ENCODE data around the gene CBR4. TPM values are rescaled to one million over a fixed set of nuclear protein-coding genes. Genes with fewer than 3 reads are reported as not detected.

CBR4 gene
- total RNA-seq, 1 donor from 2014 or later, result 13.6 TPM

DNA sequence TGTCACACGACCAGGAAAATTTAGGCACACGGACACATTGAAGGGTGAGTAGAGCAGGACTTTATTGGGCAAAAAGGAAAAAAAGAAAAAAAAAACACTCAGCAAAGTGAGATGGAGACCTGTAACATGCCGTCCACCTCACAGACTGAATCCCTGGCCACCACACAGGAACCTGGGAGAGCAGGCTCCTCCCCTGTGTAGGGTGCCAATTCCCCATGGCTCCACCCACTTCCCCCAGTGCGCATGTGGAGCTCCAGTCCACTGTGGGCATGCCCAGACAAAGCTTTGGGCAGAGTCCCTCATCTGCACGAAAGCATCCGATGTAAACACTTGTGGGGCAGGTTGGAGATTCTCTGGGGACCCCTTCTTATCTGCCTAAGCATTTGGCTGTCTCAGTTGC, 23.6 kb upstream of the CBR4 start:
- intact Hi-C loops (cut with micrococcal nuclease), result no loop called here

DNA sequence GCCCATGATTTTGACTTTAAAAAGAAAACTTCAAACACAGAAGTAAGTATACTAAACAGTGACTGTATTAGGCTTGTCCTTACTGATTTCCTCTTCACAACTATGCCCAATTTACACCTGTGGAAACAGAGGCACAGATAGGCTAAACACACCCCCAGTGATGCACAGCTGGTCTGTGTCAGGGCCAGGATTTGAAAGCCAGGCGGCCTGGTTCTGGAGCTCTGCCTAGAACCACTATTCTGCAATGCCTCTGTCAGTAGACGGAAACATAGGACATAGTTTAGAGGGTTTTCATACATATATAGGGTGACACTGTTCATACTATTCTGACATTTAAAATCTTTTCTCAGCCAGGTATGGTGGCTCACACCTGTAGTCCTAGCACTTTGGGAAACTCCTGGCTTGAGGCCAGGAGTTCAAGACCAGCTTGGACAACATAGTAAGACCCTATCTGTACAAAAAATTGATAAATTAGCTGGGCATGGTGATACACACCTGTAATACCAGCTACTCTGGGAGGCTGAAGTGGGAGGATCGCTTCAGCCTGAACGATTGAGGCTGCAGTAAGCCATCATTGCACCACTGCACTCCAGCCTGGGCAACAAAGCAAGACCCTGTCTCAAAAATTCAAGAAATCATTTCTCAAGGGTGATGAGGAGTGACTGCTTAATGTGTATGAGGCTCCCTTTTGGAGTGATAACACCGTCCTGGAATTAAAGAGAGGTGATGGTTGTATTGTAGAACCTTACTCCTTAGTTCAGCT, 23.0 kb upstream of the CBR4 start:
- intact Hi-C loops (cut with micrococcal nuclease), result no loop called here

DNA sequence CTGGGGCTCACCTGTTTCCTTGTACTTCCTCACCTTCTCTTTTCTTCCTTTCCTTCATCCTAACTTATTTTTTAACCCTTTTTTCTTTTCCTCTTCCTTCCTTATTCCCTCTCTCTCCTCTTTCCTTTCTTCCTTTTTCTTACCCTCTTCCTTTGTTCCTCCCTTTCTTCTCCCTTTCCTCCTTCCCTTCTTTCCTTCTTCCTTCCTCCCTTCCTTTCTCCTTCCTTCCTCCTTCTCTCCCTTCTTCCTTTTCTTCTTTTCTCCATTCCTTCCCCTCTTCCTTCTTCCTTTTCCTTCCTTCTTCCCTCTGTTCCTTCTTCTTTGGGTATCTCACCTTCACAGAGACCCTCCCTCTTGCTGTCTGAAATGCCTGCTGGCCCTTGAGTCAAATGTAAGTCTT, 22.1 kb upstream of the CBR4 start:
- intact Hi-C loops (cut with micrococcal nuclease), result no loop called here

DNA sequence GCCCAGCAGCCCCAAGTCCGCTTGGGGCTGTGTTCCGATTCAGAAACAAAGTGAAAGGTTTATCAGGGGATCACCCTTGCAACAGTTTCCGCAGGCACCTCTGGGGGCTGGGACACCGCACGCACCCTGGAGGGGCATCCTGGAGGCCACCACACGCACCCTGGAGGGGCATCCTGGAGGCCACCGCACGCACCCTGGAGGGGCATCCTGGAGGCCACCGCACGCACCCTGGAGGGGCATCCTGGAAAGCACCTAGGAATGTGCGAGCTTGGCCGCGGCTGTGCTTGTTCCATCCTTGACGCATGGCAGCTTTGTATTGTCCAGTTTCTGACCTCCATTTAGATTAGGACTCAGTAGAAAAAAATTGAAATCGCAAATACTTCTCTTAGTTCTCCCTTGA, 21.3 kb upstream of the CBR4 start:
- intact Hi-C loops (cut with micrococcal nuclease), result no loop called here

DNA sequence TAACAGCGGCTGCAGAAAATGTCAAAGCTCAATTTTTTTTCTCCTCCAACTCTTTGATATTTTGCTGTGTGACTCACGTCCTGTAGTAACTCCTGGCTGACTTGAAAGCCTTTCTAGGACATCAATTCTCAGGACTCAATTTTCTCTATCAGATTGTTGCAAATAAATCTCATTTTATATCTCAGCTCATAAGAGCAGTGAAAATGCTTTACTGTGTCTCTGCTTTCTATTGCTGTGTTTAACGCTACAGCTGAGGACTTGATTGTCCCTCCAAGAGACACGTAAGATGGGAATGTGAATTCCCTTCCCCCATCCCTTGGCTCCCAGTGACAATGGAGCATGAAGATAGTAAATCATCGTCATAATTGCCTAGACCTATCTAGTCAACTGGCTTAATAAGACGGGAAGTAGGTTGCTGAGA, 20.5 kb upstream of the CBR4 start:
- intact Hi-C loops (cut with micrococcal nuclease), result no loop called here

DNA sequence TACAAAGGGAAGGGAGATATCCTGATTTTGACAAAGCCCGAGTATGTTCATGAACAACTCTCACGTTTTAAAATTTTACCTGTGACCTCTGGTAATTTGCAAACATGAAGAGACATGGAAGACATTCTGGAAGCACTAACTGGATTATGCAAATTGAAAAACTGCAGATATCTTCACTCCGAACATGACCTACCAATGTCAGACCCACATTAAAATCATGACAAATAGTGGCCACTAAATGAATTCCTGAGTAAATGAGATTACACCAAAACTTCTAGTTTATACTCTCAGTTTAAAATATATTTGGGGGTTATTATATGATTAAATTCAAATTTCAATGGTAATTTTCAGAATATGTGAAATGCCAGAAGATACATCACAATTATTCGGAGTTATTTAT, 19.9 kb upstream of the CBR4 start:
- intact Hi-C loops (cut with micrococcal nuclease), result no loop called here

DNA sequence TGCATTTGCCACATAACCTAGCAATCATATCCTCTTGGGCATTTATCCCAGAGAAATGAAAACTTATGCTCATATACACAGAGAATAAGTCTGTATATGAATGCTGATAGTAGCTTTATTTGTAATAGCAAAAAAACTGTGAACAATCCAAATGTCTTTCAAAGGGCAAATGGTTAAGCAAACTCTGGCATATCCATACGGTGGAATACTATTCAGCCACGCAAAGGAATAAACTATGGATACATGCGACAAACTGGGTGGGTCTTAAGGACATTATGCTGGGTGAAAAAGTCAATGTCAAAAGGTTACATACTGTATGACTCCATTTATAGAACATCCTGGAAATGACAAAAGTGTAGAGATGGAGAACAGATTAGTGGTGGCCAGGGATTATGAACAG, 17.6 kb upstream of the CBR4 start:
- intact Hi-C loops (cut with micrococcal nuclease), result no loop called here

DNA sequence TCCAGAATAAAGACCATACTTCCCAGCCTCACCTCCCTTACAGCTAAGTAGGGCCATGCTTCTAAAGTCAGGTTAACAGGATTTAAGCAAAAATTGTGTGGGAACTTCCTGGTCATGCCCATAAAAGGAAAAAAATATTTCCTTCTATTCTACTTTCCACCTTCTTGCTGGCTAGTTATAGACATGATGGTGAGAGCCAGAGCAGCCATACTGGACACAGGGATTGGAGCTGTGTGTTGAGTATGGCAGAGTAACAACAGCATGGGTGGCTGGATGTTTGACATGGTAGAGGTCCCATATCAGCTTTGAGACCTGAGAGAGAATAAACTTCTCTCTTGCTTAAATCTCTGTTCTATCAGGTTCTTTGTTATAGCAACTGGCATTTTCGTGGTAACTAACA, 15.1 kb upstream of the CBR4 start:
- intact Hi-C loops (cut with micrococcal nuclease), result no loop called here

DNA sequence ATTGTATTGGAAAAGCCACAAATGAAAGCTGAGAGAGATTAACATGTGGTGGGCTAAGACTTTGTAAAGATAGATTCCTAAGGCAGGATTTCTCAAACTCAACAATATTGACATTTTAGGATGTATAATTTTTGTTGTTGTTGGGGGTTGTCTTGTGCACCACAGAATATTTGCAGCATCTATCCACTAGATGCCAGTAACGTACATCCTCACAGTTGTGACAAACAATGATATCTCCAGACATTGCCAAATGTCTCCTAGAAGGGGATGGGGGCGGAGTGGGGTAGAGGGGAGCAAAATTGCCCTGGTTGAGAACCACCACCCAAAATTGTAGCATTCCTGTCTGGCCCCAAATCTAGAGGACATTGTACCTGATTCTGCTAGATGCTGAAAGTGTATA, 14.7 kb upstream of the CBR4 start:
- intact Hi-C loops (cut with micrococcal nuclease), result loop anchor here (1.0 to 5.0 kb wide), 2 partner anchors 462 to 538 kb away; no protein-coding TSS in a partner anchor

DNA sequence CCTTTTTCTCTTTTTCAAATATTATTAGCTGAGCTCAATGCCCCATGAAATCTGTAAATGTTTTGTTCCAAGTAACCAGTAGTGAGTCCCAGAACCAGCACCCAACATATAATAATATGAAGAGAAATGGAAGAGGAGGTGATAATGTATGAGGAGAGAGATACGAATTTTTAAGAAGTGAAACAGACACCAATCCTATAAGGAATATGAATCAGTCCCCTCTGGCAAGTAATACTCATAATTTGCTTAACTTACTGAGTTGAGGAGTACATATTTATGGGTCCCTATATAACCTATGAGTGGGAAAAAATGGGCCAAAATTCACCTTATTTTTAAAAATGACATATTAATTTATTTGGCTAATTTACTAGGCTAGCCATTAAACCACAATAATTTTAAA, 8.4 kb upstream of the CBR4 start:
- intact Hi-C loops (cut with micrococcal nuclease), result no loop called here

DNA sequence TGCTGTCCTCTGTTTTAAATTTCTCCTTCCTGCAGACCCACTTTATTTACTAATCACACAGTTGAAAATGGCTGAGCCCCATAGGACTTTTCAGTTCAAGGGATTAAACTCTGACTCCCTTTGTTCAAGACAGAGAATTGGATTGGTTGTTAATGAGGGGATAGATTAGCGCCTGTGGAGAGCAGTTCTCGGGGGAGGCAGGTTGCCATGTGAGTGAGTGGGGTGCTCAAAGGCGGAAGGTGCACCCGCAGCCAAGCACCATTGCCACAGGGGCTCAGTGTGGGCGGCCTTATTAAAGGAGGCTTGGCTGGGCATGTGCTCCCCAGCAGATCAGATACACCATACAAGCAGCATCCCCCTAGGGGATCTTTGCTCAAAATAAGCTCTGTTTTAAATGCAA, 7.9 kb upstream of the CBR4 start:
- intact Hi-C loops (cut with micrococcal nuclease), result no loop called here

DNA sequence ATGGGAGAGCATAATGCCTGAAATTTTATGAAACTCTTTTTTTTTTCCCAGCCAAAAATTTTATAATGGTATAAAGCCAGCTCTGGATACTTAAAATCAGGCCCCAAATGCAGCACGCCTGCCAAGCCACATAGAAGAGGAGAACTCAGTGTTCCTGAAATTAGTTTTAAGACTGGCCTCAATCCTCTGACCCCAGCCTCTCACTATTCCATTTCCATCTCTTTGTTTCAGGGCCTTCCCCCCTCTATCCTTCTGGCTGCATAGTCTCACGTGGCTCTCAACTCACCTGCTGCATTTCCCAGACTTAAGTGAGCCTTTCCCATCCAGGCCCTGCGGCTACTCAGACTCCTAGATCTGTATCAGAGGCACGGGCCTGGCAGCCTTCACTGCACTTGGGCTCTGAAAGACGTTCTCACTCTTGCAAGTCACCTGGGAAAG, 5.2 kb upstream of the CBR4 start:
- intact Hi-C loops (cut with micrococcal nuclease), result no loop called here

DNA sequence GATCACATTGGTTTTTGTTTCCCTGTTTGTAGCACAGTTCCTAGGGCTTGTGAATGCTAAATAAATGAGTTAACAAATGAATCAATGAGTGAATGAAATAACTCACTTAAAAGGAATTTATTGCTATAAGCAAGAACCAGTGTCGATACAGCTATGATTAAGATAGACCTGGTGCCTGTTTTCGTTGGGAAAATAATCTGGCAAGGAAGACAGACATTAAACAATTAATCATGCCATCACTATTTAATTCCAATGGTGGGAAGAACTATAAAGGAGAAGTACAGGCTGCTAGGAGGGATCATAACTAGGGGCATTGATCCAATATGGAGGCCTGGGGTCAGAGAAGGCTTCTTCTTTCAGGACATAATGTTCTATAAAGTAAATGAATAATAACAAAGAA, 4.5 kb upstream of the CBR4 start:
- intact Hi-C loops (cut with micrococcal nuclease), result loop anchor here (5.0 kb wide), 1 partner anchor 473 kb away; no protein-coding TSS in a partner anchor

DNA sequence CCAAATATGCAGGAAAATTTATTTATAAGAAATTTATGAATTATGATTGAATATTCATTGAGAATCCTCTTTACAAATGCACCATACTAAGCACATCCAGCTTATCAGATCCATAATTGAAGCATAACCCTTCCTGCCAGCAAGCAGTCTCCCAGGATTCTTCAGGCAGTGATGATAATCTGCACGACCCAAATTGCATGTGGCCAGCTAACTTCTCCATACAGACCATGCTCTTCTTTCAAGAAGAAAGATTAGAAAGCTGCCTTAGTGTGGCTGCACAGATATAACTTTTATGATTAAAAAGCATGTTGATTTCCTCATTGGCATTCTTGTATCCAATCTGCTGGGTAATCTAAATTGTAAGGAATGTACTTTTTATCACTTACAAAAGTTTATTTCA, 3.3 kb upstream of the CBR4 start:
- intact Hi-C loops (cut with micrococcal nuclease), result loop anchor here (5.0 kb wide), 1 partner anchor 474 kb away; no protein-coding TSS in a partner anchor

DNA sequence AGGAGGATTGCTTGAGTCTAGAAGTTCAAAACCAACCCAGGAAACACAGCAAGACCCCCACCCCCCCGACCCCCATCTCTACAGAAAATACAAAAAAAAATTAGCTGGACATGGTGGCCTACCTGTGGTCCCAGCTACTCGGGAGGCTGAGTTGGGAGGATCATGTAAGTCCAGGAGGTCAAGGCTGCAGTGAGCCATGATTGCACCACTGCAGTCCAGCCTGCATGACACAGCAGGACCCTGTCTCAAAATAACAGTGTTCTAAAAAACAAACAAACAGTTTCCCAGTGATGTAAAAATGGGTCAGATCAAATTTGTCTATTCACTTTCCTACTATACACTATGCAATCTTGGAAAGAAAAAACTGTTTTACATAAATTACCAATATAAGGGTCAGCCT, 2.0 kb upstream of the CBR4 start:
- intact Hi-C loops (cut with micrococcal nuclease), result loop anchor here (5.0 kb wide), 1 partner anchor 475 kb away; no protein-coding TSS in a partner anchor

DNA sequence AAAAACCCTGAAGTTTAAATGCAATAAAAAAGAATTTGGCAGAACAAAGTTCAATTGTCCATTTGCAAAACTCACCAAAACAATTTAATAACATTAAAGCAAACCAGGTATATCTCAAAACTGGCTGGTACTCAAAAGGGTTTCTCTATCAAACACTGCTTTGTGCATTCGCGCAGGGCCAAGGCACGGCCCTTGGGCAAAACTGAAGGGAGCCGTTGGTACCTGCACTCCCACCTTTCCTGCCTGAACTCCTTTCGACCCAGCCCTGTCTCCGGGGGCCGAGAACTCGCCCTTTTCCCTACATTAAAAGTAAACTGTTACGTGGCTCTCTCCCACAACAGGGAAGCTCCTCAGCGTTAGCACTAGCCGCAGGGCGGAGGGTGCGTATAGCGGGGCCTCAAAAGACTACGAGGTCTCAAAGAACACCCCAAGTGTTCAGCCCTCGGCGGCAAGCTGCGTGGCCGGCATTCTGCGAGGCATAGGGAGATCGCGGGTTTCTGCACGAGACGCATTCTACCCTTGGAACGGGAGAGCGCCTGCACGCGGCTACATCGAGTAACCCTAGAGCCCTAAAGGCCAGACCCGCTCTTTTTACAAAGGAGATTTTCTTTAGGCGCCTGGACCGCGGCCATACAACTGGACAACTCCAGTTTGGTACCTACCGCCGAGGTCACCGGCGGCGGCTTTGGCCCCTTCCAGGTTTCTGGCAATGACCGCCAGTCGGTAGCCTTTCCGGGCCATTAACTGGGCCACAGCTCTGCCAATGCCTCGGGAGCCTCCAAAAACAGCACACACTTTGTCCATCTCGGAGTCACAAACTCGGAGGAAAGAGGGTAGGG, 550 bp downstream of the CBR4 start:
- intact Hi-C loops (cut with micrococcal nuclease), result loop anchor here (1.0 to 5.0 kb wide), 11 partner anchors 177 to 1017 kb away; partner anchors contain the start of genes CLCN3, DDX60, DDX60L and HPF1

DNA sequence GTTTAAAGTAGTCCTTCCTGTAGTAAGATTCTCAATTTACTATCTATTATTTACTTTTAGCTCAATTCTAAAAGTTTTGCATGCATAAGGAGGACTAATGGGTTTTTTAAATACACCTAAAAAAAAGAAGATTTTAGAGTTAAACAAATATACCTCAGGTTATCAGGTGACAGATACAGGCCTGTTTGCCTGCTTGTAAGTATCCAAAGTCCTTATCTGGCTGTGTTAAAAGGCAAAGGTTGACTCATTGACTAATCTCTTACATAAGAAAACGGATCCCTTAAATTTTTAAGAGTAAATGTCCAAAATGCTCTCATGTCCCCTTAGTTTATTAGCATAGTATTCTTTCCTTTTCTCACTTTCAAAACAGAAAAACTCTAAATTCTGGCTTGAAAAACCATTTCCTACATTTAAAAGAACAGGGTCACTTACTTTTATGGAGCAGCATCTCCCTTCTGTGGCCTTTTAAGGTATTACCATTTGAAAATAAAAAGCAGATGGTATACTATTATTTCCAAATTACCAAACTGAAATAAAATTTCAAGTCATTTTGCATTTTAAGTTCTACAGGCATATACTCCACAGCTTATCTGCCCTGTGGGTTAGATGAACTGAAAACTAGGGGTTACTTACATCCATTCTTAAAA, 4.5 kb downstream of the CBR4 start:
- intact Hi-C loops (cut with micrococcal nuclease), result loop anchor here (1.0 to 5.0 kb wide), 3 partner anchors 82 to 493 kb away; partner anchors contain the start of gene SH3RF1

DNA sequence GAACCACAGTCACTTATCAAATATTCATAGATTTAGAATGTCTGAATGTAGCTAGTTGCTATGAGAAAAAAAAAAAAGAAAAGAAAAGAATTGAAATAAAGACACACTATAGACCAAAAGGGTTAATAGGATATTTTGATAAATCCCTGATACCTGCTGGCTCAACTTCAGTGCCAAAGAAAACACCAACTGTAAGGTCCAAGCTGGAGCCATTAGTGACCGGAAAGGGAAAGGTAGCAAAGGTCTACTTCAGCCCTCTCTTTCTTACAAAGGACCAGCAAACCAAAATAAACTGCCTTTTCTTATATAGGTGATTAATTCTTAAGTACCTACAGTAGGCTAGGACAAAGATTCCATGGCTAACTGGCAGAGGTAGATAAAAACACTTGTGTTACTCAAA, 9.7 kb downstream of the CBR4 start:
- intact Hi-C loops (cut with micrococcal nuclease), result no loop called here

DNA sequence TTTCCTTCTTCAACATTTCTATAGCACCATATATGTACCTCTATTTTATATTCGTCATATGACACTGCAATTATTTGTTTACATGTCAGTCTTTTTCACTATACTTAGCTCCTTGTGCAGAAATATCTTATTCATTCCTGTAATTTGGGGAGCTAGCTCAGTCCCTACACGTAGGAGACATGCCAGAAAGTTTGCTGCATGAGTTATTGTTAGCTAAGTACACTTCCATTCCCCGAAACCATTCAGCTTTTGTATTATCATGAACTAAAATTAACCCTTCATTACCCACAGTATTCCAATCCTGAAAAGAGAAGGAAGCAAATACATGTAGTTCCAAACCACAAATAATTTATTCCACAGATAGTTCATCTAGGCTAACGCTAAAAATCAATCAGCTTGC, 10.2 kb downstream of the CBR4 start:
- intact Hi-C loops (cut with micrococcal nuclease), result no loop called here

DNA sequence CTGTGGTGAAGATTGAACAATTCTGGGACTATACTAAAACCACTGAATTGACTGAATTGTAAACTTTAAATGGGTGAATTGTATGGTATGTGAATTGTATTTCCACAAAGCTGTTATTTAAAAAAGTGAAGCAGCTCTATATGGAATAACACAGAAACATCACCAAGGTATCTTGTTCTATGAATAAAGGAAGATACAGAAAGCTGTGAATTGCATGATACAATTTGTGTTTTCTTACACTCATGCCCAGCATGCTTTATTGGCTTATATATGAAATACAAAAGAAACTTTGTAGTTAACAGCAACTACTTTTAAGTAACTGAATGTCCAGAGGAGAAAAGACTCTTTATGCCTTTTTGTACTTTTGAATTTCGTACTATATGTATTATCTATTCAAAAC, 11.5 kb downstream of the CBR4 start:
- intact Hi-C loops (cut with micrococcal nuclease), result no loop called here

DNA sequence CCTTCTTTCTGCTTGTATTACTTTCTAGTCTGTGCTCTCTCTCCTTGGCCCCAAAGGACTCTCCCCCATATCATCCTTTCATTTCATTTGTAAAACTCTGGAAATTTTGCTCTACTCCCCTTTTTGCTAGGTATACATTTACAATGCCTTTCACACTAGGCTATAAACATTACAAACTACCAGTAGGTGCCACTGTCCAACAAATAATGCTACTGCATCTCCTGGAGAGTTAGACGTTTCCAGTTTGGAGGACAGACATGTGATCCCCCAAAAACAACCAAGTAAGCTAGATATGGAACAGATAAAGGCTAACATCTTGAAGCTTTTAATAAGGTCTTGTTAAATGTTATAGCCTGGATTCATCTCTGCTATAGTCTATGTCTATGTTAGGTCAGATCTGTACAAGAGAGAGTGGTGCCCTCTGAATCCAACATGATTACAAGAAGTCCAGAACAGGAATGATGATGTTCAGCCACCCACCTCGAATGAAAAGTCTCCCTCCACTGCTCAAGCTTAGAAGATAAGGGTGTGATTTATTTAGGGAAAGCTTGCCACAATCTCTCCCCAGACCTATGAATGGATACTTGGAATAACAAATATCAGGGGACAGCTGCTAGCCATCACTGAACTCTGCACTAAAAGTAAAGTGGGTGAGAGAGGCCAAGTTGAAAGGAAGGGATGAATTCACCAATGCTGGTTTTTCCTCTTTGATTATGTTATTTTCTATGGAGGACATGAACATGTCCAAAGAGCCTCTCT, 14.3 kb downstream of the CBR4 start:
- intact Hi-C loops (cut with micrococcal nuclease), result no loop called here

Measured in T-helper 2 cell treated with Interferon-gamma antibody and Interleukin-4, amounts not matched to agents 100 ng/mL and 5 ng/mL, for 36 hours (primary cell).